Stimulated activated CD4-positive, alpha-beta T cell treated with anti-CD3 and anti-CD28 coated beads, Interleukin-1b, Interleukin-23, amount 100 ng/mL, for 48 hours (primary cell): ENCODE measurements around the gene PSMD2.
"Not testable (repeated sequence)": the region's sequence is repeated elsewhere in the genome, so short reads cannot be mapped to it uniquely, and the experiment has no call there.

Experiments
- DNase-seq: peaks from one replicate; pipeline ENCODE4 v3.0.0-alpha.2; 2020

The PSMD2 gene

GRCh38 chr3:184317201-184317600 lies 18.2 kb downstream of the PSMD2 start:
- no peak for DNase-seq

GRCh38 chr3:184320104-184320445 lies 21.0 kb downstream of the PSMD2 start:
- DNase-seq = peak; percentile 46

- no peak for DNase-seq
These were observed 22.6 kb downstream of the PSMD2 start for GRCh38 chr3:184321666-184322065.

DNA sequence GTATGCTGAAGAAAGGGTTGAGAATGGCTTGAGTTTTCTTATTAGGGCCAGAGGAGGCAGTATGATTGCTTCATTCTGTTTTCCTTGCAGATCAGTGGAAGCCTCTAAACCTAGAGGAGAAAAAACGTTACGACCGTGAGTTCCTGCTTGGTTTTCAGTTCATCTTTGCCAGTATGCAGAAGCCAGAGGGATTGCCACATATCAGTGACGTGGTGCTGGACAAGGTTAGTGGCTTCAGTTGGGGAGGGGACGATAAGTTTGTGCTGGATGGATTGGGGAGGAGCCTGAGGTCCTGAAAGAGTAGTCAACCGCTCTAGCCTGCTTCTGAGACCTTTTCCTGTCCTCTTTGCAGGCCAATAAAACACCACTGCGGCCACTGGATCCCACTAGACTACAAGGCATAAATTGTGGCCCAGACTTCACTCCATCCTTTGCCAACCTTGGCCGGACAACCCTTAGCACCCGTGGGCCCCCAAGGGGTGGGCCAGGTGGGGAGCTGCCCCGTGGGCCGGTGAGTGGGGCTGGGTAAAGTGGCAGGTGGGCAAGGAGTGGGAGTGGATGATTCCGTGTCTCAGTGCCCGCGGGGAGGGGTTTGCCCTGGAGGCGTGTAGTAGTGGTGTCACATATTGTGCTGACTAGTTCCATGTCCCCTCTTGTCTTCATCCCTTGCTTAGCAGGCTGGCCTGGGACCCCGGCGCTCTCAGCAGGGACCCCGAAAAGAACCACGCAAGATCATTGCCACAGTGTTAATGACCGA lies 23.9 kb downstream of the PSMD2 start:
- DNase-seq = no peak

- DNase-seq = no peak
These were observed 24.7 kb downstream of the PSMD2 start for GRCh38 chr3:184323696-184324095.

GRCh38 chr3:184325269-184325668 lies 26.2 kb downstream of the PSMD2 start:
- no peak for DNase-seq

DNA sequence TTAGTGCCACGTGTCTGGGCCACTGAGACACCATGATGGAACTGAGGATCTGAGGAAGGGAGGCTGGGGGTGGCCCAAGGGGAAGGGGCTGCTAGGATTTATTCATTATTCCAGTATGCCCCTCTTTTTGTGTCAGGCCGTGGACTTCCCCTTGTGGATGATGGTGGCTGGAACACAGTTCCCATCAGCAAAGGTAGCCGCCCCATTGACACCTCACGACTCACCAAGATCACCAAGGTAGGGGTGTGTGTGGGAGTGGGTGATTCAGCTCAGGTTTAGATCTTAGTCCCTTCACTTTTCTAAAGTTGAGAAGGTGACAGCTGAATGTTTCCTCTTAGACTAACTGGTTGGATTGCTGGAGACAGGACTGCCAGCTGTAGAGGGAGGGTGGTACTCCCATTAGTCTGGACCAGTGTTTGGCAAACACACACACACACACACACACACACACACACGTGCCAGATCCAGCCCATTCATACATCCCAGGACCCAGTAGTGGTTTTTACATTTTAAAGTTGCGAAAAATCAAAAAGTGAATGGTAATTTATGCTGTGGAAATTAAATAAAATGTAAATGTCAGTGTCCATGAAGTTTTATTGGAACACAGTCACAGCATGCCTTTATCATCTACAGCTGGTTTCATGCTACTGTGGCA lies 26.8 kb downstream of the PSMD2 start:
- DNase-seq = peak; percentile 63

- no peak for DNase-seq
These were observed 28.1 kb downstream of the PSMD2 start for GRCh38 chr3:184327171-184327570.

DNA sequence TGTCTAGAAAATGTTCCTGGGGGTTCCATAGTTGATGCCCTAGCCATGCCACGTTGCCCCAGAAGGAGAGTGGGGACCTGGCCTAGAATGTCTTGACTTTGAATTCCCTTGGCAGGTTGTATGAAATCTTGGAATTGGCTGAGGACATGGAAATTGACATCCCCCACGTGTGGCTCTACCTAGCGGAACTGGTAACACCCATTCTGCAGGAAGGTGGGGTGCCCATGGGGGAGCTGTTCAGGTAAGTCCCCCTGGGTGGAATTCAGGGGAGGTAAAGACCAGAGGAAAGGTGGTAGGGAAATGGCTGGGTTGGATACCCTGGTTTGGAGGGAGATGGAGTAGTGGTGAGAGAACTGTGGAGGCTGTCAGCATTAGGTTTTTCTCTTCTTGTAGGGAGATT lies 29.5 kb downstream of the PSMD2 start:
- no peak for DNase-seq

DNA sequence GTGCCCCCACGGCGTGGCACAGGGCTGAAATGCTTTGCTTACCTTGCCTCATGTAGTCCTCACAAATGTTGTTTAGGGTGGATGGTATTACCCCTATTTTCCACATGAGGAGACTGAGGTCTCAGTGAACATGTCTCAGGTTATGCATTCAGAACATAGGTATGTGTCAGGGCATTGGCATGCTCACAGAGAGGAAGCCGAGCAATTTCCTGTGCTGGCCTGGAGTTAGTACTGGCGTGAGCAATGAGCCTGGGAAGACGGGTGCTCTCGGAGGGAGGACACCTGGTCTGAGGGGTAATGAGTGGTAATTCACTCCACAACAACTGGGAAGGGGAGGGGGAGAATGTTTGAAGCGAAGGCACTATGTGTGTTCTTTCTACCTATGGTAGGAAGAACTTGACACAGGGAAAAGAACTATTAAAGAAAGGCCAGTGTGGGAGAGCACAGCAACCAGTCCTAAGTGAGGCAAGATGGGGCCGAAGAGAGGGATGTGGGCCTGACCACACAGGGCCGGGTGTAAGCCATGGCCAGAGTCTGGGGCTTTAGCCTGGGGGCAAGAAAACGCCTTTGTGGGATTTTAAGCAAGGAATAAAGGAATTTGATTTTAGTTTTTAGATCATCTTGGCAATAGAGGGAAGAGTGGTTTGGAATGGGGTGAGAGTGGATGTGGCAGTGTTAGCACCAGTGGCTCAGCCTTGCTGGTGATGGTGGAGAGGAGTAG lies 33.5 kb downstream of the PSMD2 start:
- no peak for DNase-seq

DNA sequence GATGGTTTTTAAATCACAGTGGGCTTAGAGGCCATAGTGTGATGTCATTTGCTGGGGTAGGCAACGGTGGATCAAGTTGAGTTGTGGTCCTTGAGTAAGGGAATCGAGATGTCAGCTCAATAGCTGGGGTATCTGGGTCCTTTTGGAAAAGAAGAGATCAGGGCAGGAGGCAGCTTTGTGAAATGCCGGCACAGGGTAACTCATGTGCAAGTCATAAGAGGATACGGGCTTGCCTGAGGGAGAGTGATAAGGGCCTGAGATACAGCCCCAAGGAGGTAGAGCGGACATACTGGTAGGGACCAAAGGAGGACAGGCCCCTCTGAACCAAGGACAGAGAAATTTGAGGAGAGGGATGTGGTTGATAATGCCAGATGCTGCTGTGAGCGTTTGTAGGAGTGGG lies 34.1 kb downstream of the PSMD2 start:
- DNase-seq = no peak

DNA sequence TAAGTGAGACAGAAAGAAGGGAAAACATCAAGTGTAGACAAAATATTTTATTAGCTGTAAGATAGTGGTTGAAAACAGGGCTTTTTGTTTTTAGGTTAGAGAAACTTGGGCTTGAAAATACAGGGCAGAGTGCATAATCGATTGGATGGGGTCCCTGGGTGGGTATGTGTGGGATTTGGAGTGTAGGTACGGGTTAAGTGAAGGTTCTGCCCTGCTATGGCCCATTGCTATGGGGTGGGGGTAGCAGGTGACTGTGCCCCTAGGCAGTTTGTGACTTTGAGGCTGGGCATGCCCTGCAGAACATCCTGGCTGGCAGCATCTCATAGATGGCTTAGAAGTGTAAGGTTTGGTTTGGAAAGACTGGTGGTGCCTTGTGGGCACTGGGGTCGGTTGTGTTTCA lies 34.7 kb downstream of the PSMD2 start:
- no peak for DNase-seq

GRCh38 chr3:184334470-184335158 lies 35.6 kb downstream of the PSMD2 start:
- DNase-seq = peak; percentile 64

- DNase-seq = no peak
These were observed 36.2 kb downstream of the PSMD2 start for GRCh38 chr3:184335291-184335660.

- peak; percentile 84 for DNase-seq
These were observed 36.9 kb downstream of the PSMD2 start for GRCh38 chr3:184335661-184336546.

GRCh38 chr3:184336547-184337398 lies 37.7 kb downstream of the PSMD2 start:
- no peak for DNase-seq

- DNase-seq = no peak
These were observed 38.3 kb downstream of the PSMD2 start, which contains the start of gene FAM131A for GRCh38 chr3:184337399-184337714. TSS of gene FAM131A (plus strand) at chr3:184337600. CDS start at chr3:184337631, 31 bp downstream.

DNA sequence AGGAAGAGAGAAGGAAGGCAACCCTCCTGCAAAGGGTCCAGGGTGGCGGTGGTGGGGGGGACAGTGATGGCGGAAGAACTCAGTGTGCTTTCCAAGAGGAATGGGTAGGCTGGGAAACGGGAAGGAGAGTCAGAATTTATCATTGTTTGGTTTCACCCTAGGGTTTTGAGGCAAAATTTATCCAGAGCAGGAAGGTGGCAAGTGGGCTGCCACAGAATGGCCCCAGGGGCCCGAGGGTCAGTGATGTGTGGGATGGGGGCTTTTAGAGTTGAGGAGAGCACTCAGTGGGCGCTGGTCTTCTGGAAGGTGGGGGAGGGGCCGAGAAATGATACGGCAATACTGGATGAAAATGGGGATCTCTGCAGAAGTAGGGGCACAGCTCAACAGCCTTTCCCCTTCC lies 38.9 kb downstream of the PSMD2 start:
- DNase-seq = no peak

DNA sequence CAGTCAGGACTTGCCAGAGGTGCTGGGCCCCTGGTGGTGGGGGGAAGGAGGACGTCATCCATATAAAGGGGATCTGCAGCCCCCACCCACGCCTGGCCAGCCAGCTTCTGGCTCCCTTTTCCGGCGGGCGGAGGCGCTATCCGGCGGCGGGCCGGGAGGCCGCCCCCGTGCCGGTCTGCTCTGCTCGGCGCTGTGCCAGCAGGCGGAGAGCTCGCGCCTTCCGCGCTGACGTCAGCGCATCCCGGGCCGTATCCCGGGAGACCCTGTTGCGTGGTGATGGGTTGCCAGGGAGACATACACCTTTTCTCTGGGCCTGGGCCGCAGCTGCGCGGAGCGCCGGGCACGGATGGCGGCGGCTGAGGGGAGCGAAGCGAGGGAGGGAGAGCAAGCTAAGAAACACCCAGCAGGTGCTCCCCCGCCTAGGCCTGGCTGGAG lies 39.5 kb downstream of the PSMD2 start:
- no peak for DNase-seq

- no peak for DNase-seq
These were observed 40.0 kb downstream of the PSMD2 start for GRCh38 chr3:184339001-184339400.

GRCh38 chr3:184339451-184340135 lies 40.6 kb downstream of the PSMD2 start:
- not testable (repeated sequence) for DNase-seq
